Prostate gland (tissue), 2 donors: ENCODE measurements around the gene PDE2A.

ENCODE experiments used
- POLR2A ChIP-seq: fragments of 450-650 bp; IDR thresholded peaks from one replicate; pipeline ENCODE4 v1.6.1; 2016; ENCODE audit warnings: antibody characterized with exemption, mild to moderate bottlenecking
- POLR2AphosphoS5 ChIP-seq: sonication (generic); formaldehyde crosslinking; IDR thresholded peaks from one replicate; pipeline ENCODE4 v1.6.1; 2017; ENCODE audit warnings: antibody characterized with exemption
- TF ChIP-seq, protein P1 (sequence below), 4 experiments: fragments of 200-600 bp in 2 of 4; fragments of 450-650 bp in 2 of 4; sonication (generic) in 2 of 4; IDR thresholded peaks; 1 replicate in 3 of 4; 2 replicates in 1 of 4; pipeline ENCODE4 v1.5.1; 2016 to 2019; ENCODE audit warnings: antibody characterized with exemption in 4 of 4, mild to moderate bottlenecking in 2 of 4, moderate library complexity in 2 of 4

DNA sequence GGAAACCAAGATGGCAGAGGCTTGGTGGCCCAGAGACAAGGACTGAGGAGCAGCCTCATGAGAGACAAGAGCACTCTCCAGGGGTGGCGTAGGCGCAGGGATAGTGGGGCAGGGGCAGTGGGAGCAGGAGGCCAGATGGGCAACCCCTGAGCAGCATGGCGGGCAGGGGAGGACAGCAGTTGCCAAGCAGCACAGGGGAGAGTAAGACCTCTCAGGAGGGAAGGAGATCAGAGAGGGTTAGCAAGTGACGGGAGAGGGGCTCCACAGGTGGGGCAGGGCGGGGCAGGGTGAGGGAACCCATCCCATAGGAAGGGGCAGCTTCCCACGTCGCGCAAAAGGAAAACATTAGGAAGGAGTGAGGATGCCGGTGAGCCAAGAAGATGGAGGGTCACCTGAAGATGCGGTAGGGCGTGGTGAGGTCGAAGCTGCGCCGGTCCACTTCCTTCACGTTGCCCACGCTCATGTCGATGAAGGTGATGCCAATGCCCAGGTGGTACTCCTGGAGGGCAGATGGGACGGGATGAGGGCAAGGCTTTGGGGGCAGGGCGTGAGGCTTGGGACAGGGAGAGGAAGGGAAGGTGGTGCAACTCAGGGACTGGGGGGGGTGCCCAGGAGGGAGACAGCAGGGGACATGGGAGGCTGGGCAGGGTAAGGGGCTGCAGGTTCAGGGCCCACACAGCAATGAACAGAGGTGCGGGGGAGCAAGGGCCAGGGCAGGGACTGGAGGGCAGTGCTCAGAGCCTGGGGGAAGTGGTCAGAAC, 35.4 kb upstream of the PDE2A start:
- TF ChIP-seq, protein P1, sequence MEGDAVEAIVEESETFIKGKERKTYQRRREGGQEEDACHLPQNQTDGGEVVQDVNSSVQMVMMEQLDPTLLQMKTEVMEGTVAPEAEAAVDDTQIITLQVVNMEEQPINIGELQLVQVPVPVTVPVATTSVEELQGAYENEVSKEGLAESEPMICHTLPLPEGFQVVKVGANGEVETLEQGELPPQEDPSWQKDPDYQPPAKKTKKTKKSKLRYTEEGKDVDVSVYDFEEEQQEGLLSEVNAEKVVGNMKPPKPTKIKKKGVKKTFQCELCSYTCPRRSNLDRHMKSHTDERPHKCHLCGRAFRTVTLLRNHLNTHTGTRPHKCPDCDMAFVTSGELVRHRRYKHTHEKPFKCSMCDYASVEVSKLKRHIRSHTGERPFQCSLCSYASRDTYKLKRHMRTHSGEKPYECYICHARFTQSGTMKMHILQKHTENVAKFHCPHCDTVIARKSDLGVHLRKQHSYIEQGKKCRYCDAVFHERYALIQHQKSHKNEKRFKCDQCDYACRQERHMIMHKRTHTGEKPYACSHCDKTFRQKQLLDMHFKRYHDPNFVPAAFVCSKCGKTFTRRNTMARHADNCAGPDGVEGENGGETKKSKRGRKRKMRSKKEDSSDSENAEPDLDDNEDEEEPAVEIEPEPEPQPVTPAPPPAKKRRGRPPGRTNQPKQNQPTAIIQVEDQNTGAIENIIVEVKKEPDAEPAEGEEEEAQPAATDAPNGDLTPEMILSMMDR (IDR thresholded peaks at IDR 0.05) = no peak
- TF ChIP-seq POLR2A (no peak), POLR2AphosphoS5 (no peak)
